Keratinocyte (primary cell): ENCODE results near the gene CNKSR3. TPM values are rescaled to one million over a fixed set of nuclear protein-coding genes. Genes with fewer than 3 reads are reported as not detected.

Experiments used
- DNase-seq: peaks from one replicate; pipeline ENCODE4 v3.0.0-alpha.2; 2011; ENCODE audit warnings: low read depth, missing footprints, low spot score
- FAIRE-seq: peaks from 2 replicates; lab custom pipeline; 2011; peaks lifted over from hg19 to GRCh38; lab: Jason Lieb, UNC
- H2AFZ ChIP-seq: 2 replicates; pipeline ENCODE4 v1.6.0; 2012; ENCODE audit warnings: low read length, control low read depth, inconsistent platforms; ENCODE audit not compliant: control insufficient read depth
- H3K27ac ChIP-seq: 2 replicates; pipeline ENCODE4 v1.5.1; 2011; ENCODE audit warnings: low read length; ENCODE audit not compliant: control insufficient read depth, insufficient read depth
- H3K27me3 ChIP-seq: 3 replicates; pipeline ENCODE4 v1.6.0; 2011; ENCODE audit warnings: low read length; ENCODE audit not compliant: control insufficient read depth, insufficient read depth; ENCODE audit errors: extremely low read depth
- H3K36me3 ChIP-seq, 2 experiments: 2 replicates in 1 of 2; 3 replicates in 1 of 2; pipeline ENCODE4 v1.5.1; 2011; ENCODE audit warnings: low read length in 2 of 2, mild to moderate bottlenecking in 1 of 2; ENCODE audit not compliant: control insufficient read depth in 2 of 2, insufficient read depth in 2 of 2; ENCODE audit errors: extremely low read depth in 1 of 2
- H3K4me1 ChIP-seq: 3 replicates; pipeline ENCODE4 v1.5.1; 2011; ENCODE audit warnings: low read length; ENCODE audit not compliant: control insufficient read depth, insufficient read depth; ENCODE audit errors: extremely low read depth
- H3K4me2 ChIP-seq: 3 replicates; pipeline ENCODE4 v1.6.0; 2011; ENCODE audit warnings: low read depth, low read length; ENCODE audit not compliant: control insufficient read depth, insufficient read depth; ENCODE audit errors: extremely low read depth
- H3K4me3 ChIP-seq, 3 experiments: fragments of 200-600 bp in 1 of 3; sonication (generic) in 1 of 3; 2 replicates in 2 of 3; 3 replicates in 1 of 3; pipeline ENCODE4 v1.5.1; 2011 to 2016; ENCODE audit warnings: low read length in 3 of 3, mild to moderate bottlenecking in 3 of 3, control low read depth in 2 of 3, inconsistent platforms in 1 of 3, low read depth in 1 of 3, mixed read lengths in 1 of 3, mixed run types in 1 of 3, moderate library complexity in 1 of 3; ENCODE audit not compliant: control insufficient read depth in 2 of 3, insufficient read depth in 2 of 3; ENCODE audit errors: extremely low read depth in 1 of 3
- H3K79me2 ChIP-seq: 2 replicates; pipeline ENCODE4 v1.6.0; 2012; ENCODE audit warnings: low read length; ENCODE audit not compliant: control insufficient read depth, insufficient read depth
- H3K9ac ChIP-seq: 3 replicates; pipeline ENCODE4 v1.6.0; 2011; ENCODE audit warnings: low read length; ENCODE audit not compliant: control insufficient read depth, insufficient read depth; ENCODE audit errors: extremely low read depth
- H3K9me1 ChIP-seq: 3 replicates; pipeline ENCODE4 v1.6.0; 2011; ENCODE audit warnings: low read length; ENCODE audit not compliant: control insufficient read depth, insufficient read depth; ENCODE audit errors: extremely low read depth
- H3K9me3 ChIP-seq: 2 replicates; pipeline ENCODE4 v1.5.1; 2012; ENCODE audit warnings: low read depth, low read length; ENCODE audit not compliant: control insufficient read depth
- H4K20me1 ChIP-seq: 3 replicates; pipeline ENCODE4 v1.6.0; 2011; ENCODE audit warnings: low read length; ENCODE audit not compliant: control insufficient read depth, insufficient read depth; ENCODE audit errors: extremely low read depth
- CTCF ChIP-seq, 3 experiments: IDR thresholded peaks in 1 of 3; conservative IDR thresholded peaks in 1 of 3; optimal IDR thresholded peaks in 1 of 3; 2 replicates in 2 of 3; 3 replicates in 1 of 3; pipeline versions ENCODE3 to v1.5.1; 2011; ENCODE audit warnings: low read length in 3 of 3, mild to moderate bottlenecking in 3 of 3, moderate library complexity in 2 of 3, control low read depth in 1 of 3, inconsistent platforms in 1 of 3; ENCODE audit not compliant: insufficient read depth in 2 of 3; ENCODE audit errors: extremely low read depth in 1 of 3
- EZH2 ChIP-seq: IDR thresholded peaks from one replicate; pipeline ENCODE4 v1.6.1; 2012; ENCODE audit warnings: inconsistent platforms, mild to moderate bottlenecking, low read length, moderate library complexity
- dilution Hi-C: fragments of 300-500 bp; cut with MboI; formaldehyde crosslinking; loops from one replicate; pipeline ENCODE4 v1.7.0; 2020; ENCODE audit warnings: low sequenced_read_pairs; ENCODE audit not compliant: extremely low pct_ligation_motif_present
- polyA plus RNA-seq, 5 experiments: library from polyadenylated mRNA; depleted of rRNA in 3 of 5; stranded (reverse) in 3 of 5; stranded (forward) in 1 of 5; unstranded in 1 of 5; fragments of >200 nt; gene quantifications; 1 replicate in 1 of 5; 2 replicates in 3 of 5; 3 replicates in 1 of 5; pipeline versions ENCODE4 v1.2.1 to v1.2.3, GENCODE V29; 2011 to 2012; ENCODE audit warnings: missing spikeins in 2 of 5, low read depth in 1 of 5, low replicate concordance in 1 of 5

Gene CNKSR3
- polyA plus RNA-seq, 1 donor (not counting 4 experiments of a cell fraction or from before 2014, with no cell fraction given), result 2.0 TPM

- H3K9ac ChIP-seq, result no peak overlapping the region
- dilution Hi-C loops, result no loop called here
- H3K36me3 ChIP-seq, result no peaks in the 10 kb centered on the region
- peaks cover 4% of the 10 kb centered on the region for H3K4me1 ChIP-seq
- FAIRE-seq (no peak), DNase-seq (no peak)
- H3K4me2 ChIP-seq, result no peak overlapping the region
- no peak overlapping the region for H3K4me3 ChIP-seq
- no peaks in the 10 kb centered on the region for H3K9me3 ChIP-seq
- H2AFZ ChIP-seq, result no peak overlapping the region
- no peaks in the 10 kb centered on the region for H4K20me1 ChIP-seq
- H3K27me3 ChIP-seq, result no peaks in the 10 kb centered on the region
- no peaks in the 10 kb centered on the region for H3K79me2 ChIP-seq
- no peak for TF ChIP-seq CTCF (optimal IDR thresholded peaks at IDR 0.05 in 1 of 3, IDR thresholded peaks at IDR 0.05 in 1 of 3, conservative IDR thresholded peaks at IDR 0.05 in 1 of 3; ENCODE audit: extremely low read depth in 1 of 3, insufficient read depth in 2 of 3, low read length in 3 of 3)
- TF ChIP-seq EZH2, result no peak
- H3K27ac ChIP-seq, result no peak overlapping the region
- no peaks in the 10 kb centered on the region for H3K9me1 ChIP-seq
Measured at GRCh38 chr6:154395878-154396277, 114.6 kb downstream of the CNKSR3 start.

- Histone ChIP-seq H2AFZ (no peak overlapping the region), H3K27me3 (no peaks in the 10 kb centered on the region), H3K79me2 (no peaks in the 10 kb centered on the region), H3K9me1 (no peaks in the 10 kb centered on the region), H3K4me2 (no peak overlapping the region), H3K36me3 (no peaks in the 10 kb centered on the region), H3K4me3 (no peak overlapping the region), H3K9ac (no peak overlapping the region), H3K4me1 (peaks cover 4% of the 10 kb centered on the region), H4K20me1 (no peaks in the 10 kb centered on the region), H3K9me3 (no peaks in the 10 kb centered on the region), H3K27ac (no peak overlapping the region)
- FAIRE-seq, result no peak
- DNase-seq, result no peak
- TF ChIP-seq CTCF (optimal IDR thresholded peaks at IDR 0.05 in 1 of 3, IDR thresholded peaks at IDR 0.05 in 1 of 3, conservative IDR thresholded peaks at IDR 0.05 in 1 of 3; ENCODE audit: extremely low read depth in 1 of 3, insufficient read depth in 2 of 3, low read length in 3 of 3) (no peak), EZH2 (no peak)
- dilution Hi-C loops, result no loop called here
Measured at GRCh38 chr6:154395316-154395715, 115.2 kb downstream of the CNKSR3 start.
